HL-60 (cell line): ENCODE results near the gene UGGT1.

Experiments used
- DNase-seq, 2 experiments: peaks; one replicate each; pipeline ENCODE4 v3.0.0-alpha.2; 2010 to 2020; ENCODE audit warnings: low read depth in 1 of 2, low spot score in 1 of 2
- H3K27ac ChIP-seq: fragments of 250-450 bp; sonication (Bioruptor Pico); replicated peaks from 2 replicates; pipeline ENCODE4 v1.5.1; 2020; ENCODE audit warnings: mild to moderate bottlenecking, moderate library complexity
- H3K27me3 ChIP-seq: fragments of 250-450 bp; sonication (Bioruptor Pico); 2 replicates; pipeline ENCODE4 v1.5.1; 2021; ENCODE audit warnings: mild to moderate bottlenecking, moderate library complexity; ENCODE audit not compliant: insufficient read depth, poor library complexity, severe bottlenecking
- H3K4me3 ChIP-seq: replicated peaks from 2 replicates; pipeline ENCODE4 v1.5.1; 2011; ENCODE audit warnings: mild to moderate bottlenecking, control low read depth, low read length; ENCODE audit not compliant: insufficient read depth
- CTCF ChIP-seq: IDR thresholded peaks from one replicate; pipeline ENCODE4 v1.5.1; 2011; ENCODE audit warnings: low read length, control low read depth, inconsistent platforms; ENCODE audit not compliant: insufficient read depth
- GABPA ChIP-seq: IDR thresholded peaks from 2 replicates; pipeline ENCODE4 v1.6.1; 2012; ENCODE audit warnings: low read depth
- POLR2AphosphoS5 ChIP-seq: IDR thresholded peaks from 2 replicates; pipeline ENCODE4 v1.6.1; 2012; ENCODE audit warnings: low read depth
- REST ChIP-seq: IDR thresholded peaks from 2 replicates; pipeline ENCODE4 v1.6.1; 2012; ENCODE audit warnings: low read depth; ENCODE audit not compliant: insufficient replicate concordance
- SPI1 ChIP-seq: IDR thresholded peaks from 2 replicates; pipeline ENCODE4 v1.6.1; 2012; ENCODE audit warnings: low read depth, mild to moderate bottlenecking, borderline replicate concordance

The UGGT1 gene

GRCh38 chr2:128159437-128159836 is 68.4 kb downstream of the UGGT1 start:
- no peak for DNase-seq
- no peak overlapping the region for H3K4me3 ChIP-seq
- no peak overlapping the region for H3K27ac ChIP-seq
- H3K27me3 ChIP-seq: no peaks in the 10 kb centered on the region
- TF ChIP-seq GABPA (no peak), REST (no peak), CTCF (no peak), POLR2AphosphoS5 (no peak)

- Histone ChIP-seq H3K27me3 (no peaks in the 10 kb centered on the region), H3K27ac (no peak overlapping the region), H3K4me3 (no peak overlapping the region)
- no peak for DNase-seq
- TF ChIP-seq POLR2AphosphoS5 (no peak), REST (no peak), SPI1 (no peak), CTCF (no peak), GABPA (no peak)
These were observed 69.7 kb downstream of the UGGT1 start for GRCh38 chr2:128160616-128161275.

GRCh38 chr2:128162266-128162665 is 71.3 kb downstream of the UGGT1 start:
- no peaks in the 10 kb centered on the region for H3K27me3 ChIP-seq
- peak overlapping the region; percentile 40 for H3K27ac ChIP-seq
- no peak overlapping the region for H3K4me3 ChIP-seq
- peak; percentile 38 to 68 for DNase-seq
- TF ChIP-seq GABPA (no peak), CTCF (no peak), POLR2AphosphoS5 (no peak), SPI1 (no peak), REST (no peak)
